Measurements from ENCODE around the gene PPP2R2C.

Gene PPP2R2C

GRCh38 chr4:6371812-6372211 is 100.6 kb downstream of the PPP2R2C start:
- Histone ChIP-seq H3K9me3 (ENCODE audit: control insufficient read depth, low read length) (no peaks in the 10 kb centered on the region), H2AFZ (no peak overlapping the region), H3K27me3 (ENCODE audit: control insufficient read depth, insufficient read depth, low read length) (no peaks in the 10 kb centered on the region), H3K79me2 (no peaks in the 10 kb centered on the region), H3K4me3 (ENCODE audit: low read depth, low read length) (no peak overlapping the region), H3K27ac (no peak overlapping the region), H3K4me2 (ENCODE audit: low read length) (no peak overlapping the region), H3K9ac (no peak overlapping the region), H3K4me1 (no peaks in the 10 kb centered on the region), H3K36me3 (ENCODE audit: control insufficient read depth, insufficient read depth, low read length) (no peaks in the 10 kb centered on the region)
- TF ChIP-seq CTCF (IDR thresholded peaks at IDR 0.05) = no peak

GRCh38 chr4:6371271-6371670 is 101.1 kb downstream of the PPP2R2C start:
- H3K4me3 ChIP-seq (ENCODE audit: low read depth, low read length) = no peak overlapping the region
- H3K9ac ChIP-seq = no peak overlapping the region
- no peaks in the 10 kb centered on the region for H3K36me3 ChIP-seq (ENCODE audit: control insufficient read depth, insufficient read depth, low read length)
- H3K4me1 ChIP-seq = no peaks in the 10 kb centered on the region
- no peaks in the 10 kb centered on the region for H3K79me2 ChIP-seq
- no peak overlapping the region for H3K4me2 ChIP-seq (ENCODE audit: low read length)
- TF ChIP-seq CTCF (IDR thresholded peaks at IDR 0.05) = no peak
- H2AFZ ChIP-seq = no peak overlapping the region
- H3K27me3 ChIP-seq (ENCODE audit: control insufficient read depth, insufficient read depth, low read length) = no peaks in the 10 kb centered on the region
- H3K27ac ChIP-seq = no peak overlapping the region
- H3K9me3 ChIP-seq (ENCODE audit: control insufficient read depth, low read length) = no peaks in the 10 kb centered on the region

GRCh38 chr4:6369924-6370645 is 102.3 kb downstream of the PPP2R2C start:
- Histone ChIP-seq H3K9me3 (ENCODE audit: control insufficient read depth, low read length) (no peaks in the 10 kb centered on the region), H3K79me2 (no peaks in the 10 kb centered on the region), H2AFZ (no peak overlapping the region), H3K4me1 (no peaks in the 10 kb centered on the region), H3K9ac (no peak overlapping the region), H3K36me3 (ENCODE audit: control insufficient read depth, insufficient read depth, low read length) (no peaks in the 10 kb centered on the region), H3K27me3 (ENCODE audit: control insufficient read depth, insufficient read depth, low read length) (no peaks in the 10 kb centered on the region), H3K27ac (no peak overlapping the region), H3K4me3 (ENCODE audit: low read depth, low read length) (no peak overlapping the region), H3K4me2 (ENCODE audit: low read length) (no peak overlapping the region)
- no peak for TF ChIP-seq CTCF (IDR thresholded peaks at IDR 0.05)

- Histone ChIP-seq H3K9ac (no peak overlapping the region), H2AFZ (no peak overlapping the region), H3K79me2 (no peaks in the 10 kb centered on the region), H3K9me3 (ENCODE audit: control insufficient read depth, low read length) (no peaks in the 10 kb centered on the region), H3K27me3 (ENCODE audit: control insufficient read depth, insufficient read depth, low read length) (no peaks in the 10 kb centered on the region), H3K27ac (no peak overlapping the region), H3K4me3 (ENCODE audit: low read depth, low read length) (no peak overlapping the region), H3K4me1 (no peaks in the 10 kb centered on the region), H3K4me2 (ENCODE audit: low read length) (no peak overlapping the region), H3K36me3 (ENCODE audit: control insufficient read depth, insufficient read depth, low read length) (no peaks in the 10 kb centered on the region)
- no peak for TF ChIP-seq CTCF (IDR thresholded peaks at IDR 0.05)
Observed at GRCh38 chr4:6369511-6369910, 102.9 kb downstream of the PPP2R2C start.

- Histone ChIP-seq H3K4me1 (no peaks in the 10 kb centered on the region), H3K4me3 (ENCODE audit: low read depth, low read length) (no peak overlapping the region), H3K9me3 (ENCODE audit: control insufficient read depth, low read length) (no peaks in the 10 kb centered on the region), H3K9ac (no peak overlapping the region), H2AFZ (no peak overlapping the region), H3K27ac (no peak overlapping the region), H3K79me2 (no peaks in the 10 kb centered on the region), H3K27me3 (ENCODE audit: control insufficient read depth, insufficient read depth, low read length) (no peaks in the 10 kb centered on the region), H3K36me3 (ENCODE audit: control insufficient read depth, insufficient read depth, low read length) (no peaks in the 10 kb centered on the region), H3K4me2 (ENCODE audit: low read length) (no peak overlapping the region)
- no peak for TF ChIP-seq CTCF (IDR thresholded peaks at IDR 0.05)
Observed at GRCh38 chr4:6369035-6369434, 103.4 kb downstream of the PPP2R2C start.

All from parathyroid adenoma (tissue), 2 donors.